HepG2 (cell line): ENCODE measurements around the gene COBLL1. TPM values are rescaled to one million over a fixed set of nuclear protein-coding genes. Genes with fewer than 3 reads are reported as not detected.

ENCODE experiments used
- ZBTB40 ChIP-seq, 2 experiments: fragments of 450-650 bp in 1 of 2; sonication (generic) in 1 of 2; formaldehyde crosslinking in 1 of 2; IDR thresholded peaks; 2 replicates each; pipeline versions ENCODE4 v1.6.1 to v1.8.0; 2016 to 2022; ENCODE audit warnings: antibody characterized with exemption in 1 of 2, mild to moderate bottlenecking in 1 of 2, missing genetic modification reagents in 1 of 2
- ZNF816 ChIP-seq: sonication (generic); formaldehyde crosslinking; IDR thresholded peaks from 2 replicates; pipeline ENCODE4 v1.8.0; 2022; ENCODE audit warnings: missing genetic modification reagents, mild to moderate bottlenecking, borderline replicate concordance
- polyA plus RNA-seq, 8 experiments: library from polyadenylated mRNA; depleted of rRNA in 3 of 8; stranded (reverse) in 7 of 8; unstranded in 1 of 8; fragments of >200 nt; fragmentation: Illumina TruSeq in 4 of 8; extraction: Trizol in 4 of 8; gene quantifications; 2 replicates each; pipeline versions ENCODE4 v1.2.1 to v1.2.3, GENCODE V29; 2011 to 2016; ENCODE audit warnings: low read depth in 4 of 8, missing spikeins in 1 of 8, mixed read lengths in 1 of 8; ENCODE audit not compliant: insufficient read depth in 1 of 8
- total RNA-seq, 5 experiments: library from RNA; depleted of rRNA; stranded (reverse); fragments of >200 nt; fragmentation: Illumina TruSeq; extraction: Trizol; gene quantifications; 2 replicates each; pipeline ENCODE4 v1.2.3, GENCODE V29; 2016; ENCODE audit warnings: low read depth in 1 of 5

COBLL1 gene
- total and polyA plus RNA-seq, 2 of the 13 experiments (the other 11 are each of a cell fraction or from before 2014, with no cell fraction given) = 32.6 to 86.8 TPM

- TF ChIP-seq ZBTB40 (IDR thresholded peaks at IDR 0.05) = peak; percentile 90
- TF ChIP-seq ZBTB40 (CRISPR knock-in tag; IDR thresholded peaks at IDR 0.05) = no peak
- TF ChIP-seq ZNF816 (CRISPR knock-in tag) = peak; percentile 42; the same call in 1 of the 2 replicates
These were observed 972 bp upstream of the COBLL1 start (continued) for GRCh38 chr2:164842624-164842966.
